Heart right ventricle (tissue), 16 donors: ENCODE measurements around the gene ACOXL. TPM values are rescaled to one million over a fixed set of nuclear protein-coding genes. Genes with fewer than 3 reads are reported as not detected.

Experiments
- ATAC-seq, 8 donors: fragments of 200-7000 bp; cut with Tn5 transposase; one replicate each; pipeline ENCODE4 v1.9.1; 2020; ENCODE audit warnings: mild to moderate bottlenecking in 8 of 8, moderate library complexity in 8 of 8, moderate number of reproducible peaks in 1 of 8
- DNase-seq, 2 donors: peaks; one replicate each; pipeline ENCODE4 v3.0.0-alpha.2; 2020
- H3K27ac ChIP-seq, 10 donors: fragments of 200-600 bp; sonication (generic) in 2 of 10; one replicate each; pipeline versions ENCODE4 v1.5.0 to v1.8.0; 2020 to 2022; ENCODE audit warnings: mild to moderate bottlenecking in 3 of 10
- H3K27me3 ChIP-seq, 7 donors: fragments of 200-600 bp; one replicate each; pipeline ENCODE4 v1.8.0; 2021 to 2022; ENCODE audit warnings: mild to moderate bottlenecking in 2 of 7
- H3K36me3 ChIP-seq, 9 donors: fragments of 200-600 bp; sonication (generic) in 1 of 9; one replicate each; pipeline versions ENCODE4 v1.5.0 to v1.8.0; 2020 to 2022; ENCODE audit warnings: mild to moderate bottlenecking in 2 of 9
- H3K4me1 ChIP-seq, 9 donors: fragments of 200-600 bp; sonication (generic) in 1 of 9; one replicate each; pipeline versions ENCODE4 v1.5.0 to v1.8.0; 2020 to 2022; ENCODE audit warnings: mild to moderate bottlenecking in 4 of 9
- H3K4me3 ChIP-seq, 10 donors: fragments of 200-600 bp; sonication (generic) in 2 of 10; one replicate each; pipeline versions ENCODE4 v1.5.0 to v1.8.0; 2020 to 2022; ENCODE audit warnings: mild to moderate bottlenecking in 7 of 10, moderate library complexity in 2 of 10
- H3K9me3 ChIP-seq, 11 donors: fragments of 200-600 bp in 10 of 11; sonication (generic) in 2 of 11; one replicate each; pipeline versions ENCODE4 v1.5.0 to v1.8.0; 2013 to 2022; ENCODE audit warnings: mild to moderate bottlenecking in 2 of 11, control low read depth in 1 of 11, moderate library complexity in 1 of 11
- CTCF ChIP-seq, 9 donors: fragments of 200-600 bp; sonication (generic) in 2 of 9; IDR thresholded peaks; one replicate each; pipeline versions ENCODE4 v1.5.0 to v1.8.0; 2021 to 2022; ENCODE audit warnings: antibody characterized with exemption in 9 of 9, mild to moderate bottlenecking in 5 of 9, moderate library complexity in 1 of 9
- WGBS, 2 donors: extraction: QIAGEN DNeasy Blood & Tissue Kit; methylation state at CpG; one replicate each; pipeline ENCODE4 v1.1.7; 2013; ENCODE audit warnings: inconsistent platforms in 1 of 2; 5-methylcytosine and 5-hydroxymethylcytosine counted together
- intact Hi-C, 10 donors: fragments of 100-400 bp; cut with DNase I; formaldehyde crosslinking; loops; one replicate each; pipeline versions ENCODE4 v1.11.1 to v1.14.2; 2022
- polyA plus RNA-seq, 2 donors: library from polyadenylated mRNA; stranded (reverse); fragments of 200-250 nt; gene quantifications; one replicate each; pipeline ENCODE4 v1.2.3, GENCODE V29; 2013
- total RNA-seq, 10 donors: library from RNA; stranded (reverse); fragmentation: NEBNext Ultra II Directional in 3 of 10; extraction: Animal tissue kit (Norgen Biotek cat#: 25700) in 3 of 10; gene quantifications; one replicate each; pipeline versions ENCODE4 v1.2.1 to v1.2.4, GENCODE V29; 2021 to 2023
- donor health status: Arrhythmogenic right ventricular cardiomyopathy.
- donor health status: ischemic (EF 13 %, LVEDD 7.1; RV severe dilation, severe dysfunction).
- donor health status: healthy with polysubstance abuse.
- donor health status: DM: no; HTN: yes; CAD: no.
- donor health status: DM: no; HTN: no; CAD: no.
- donor health status: ischemic (EF 25% LVEDD 6.9; RV normal size, moderate dysfunction).
- donor health status: ischemic (EF 25% LVEDD 5.7; RV mildly dilated, moderate dysfunction).
- donor health status: healthy.
- donor health status: DM: yes; HTN: yes; CAD: no.
- donor health status: Ischemic cardiomyopathy.
- donor health status: ischemic (EF 35%, LVEDD 5.7; RV mildly dilated, moderate dysfunction).
- donor health status: nonischemic (EF 11% LVEDD 7.7; RV severe dilation, severe dysfunction).
- donor health status: DM: yes; HTN: yes; CAD: no.
- donor health status: PGD.
- donor health status: ischemic (EF 29% LVEDD 5.4; RV normal size, mild dysfunction).
- donor health status: nonischemic (EF 23%, LVEDD 6.1; RV moderate dilation, normal function).

ACOXL gene
- total and polyA plus RNA-seq, 12 donors: not detected

GRCh38 chr2:110783196-110783873, 51.0 kb downstream of the ACOXL start:
- no peak for TF ChIP-seq CTCF (IDR thresholded peaks at IDR 0.05)
- Histone ChIP-seq H3K27me3 (peaks cover 0 to 7% (median 0%) of the 10 kb centered on the region in 7 donors), H3K27ac (no peak overlapping the region), H3K9me3 (peaks cover 0 to 6% (median 0%) of the 10 kb centered on the region in 11 donors), H3K4me3 (no peak overlapping the region), H3K36me3 (no peaks in the 10 kb centered on the region), H3K4me1 (no peaks in the 10 kb centered on the region)
- 76 to 78% methylated on average over 3 of the region's 3 CpGs for WGBS, 2 donors
- ATAC-seq (no peak), DNase-seq (no peak)
- intact Hi-C loops: no loop called here

GRCh38 chr2:110784047-110784631, 51.8 kb downstream of the ACOXL start:
- Histone ChIP-seq H3K4me1 (no peaks in the 10 kb centered on the region), H3K9me3 (peaks cover 0 to 6% (median 0%) of the 10 kb centered on the region in 11 donors), H3K4me3 (no peak overlapping the region), H3K27me3 (peaks cover 0 to 7% (median 0%) of the 10 kb centered on the region in 7 donors), H3K27ac (no peak overlapping the region), H3K36me3 (no peaks in the 10 kb centered on the region)
- no peak for DNase-seq
- TF ChIP-seq CTCF (IDR thresholded peaks at IDR 0.05): no peak
- no peak for ATAC-seq
- WGBS, 2 donors: 88 to 92% methylated on average over 10 of the region's 10 CpGs
- intact Hi-C loops: no loop called here

DNA sequence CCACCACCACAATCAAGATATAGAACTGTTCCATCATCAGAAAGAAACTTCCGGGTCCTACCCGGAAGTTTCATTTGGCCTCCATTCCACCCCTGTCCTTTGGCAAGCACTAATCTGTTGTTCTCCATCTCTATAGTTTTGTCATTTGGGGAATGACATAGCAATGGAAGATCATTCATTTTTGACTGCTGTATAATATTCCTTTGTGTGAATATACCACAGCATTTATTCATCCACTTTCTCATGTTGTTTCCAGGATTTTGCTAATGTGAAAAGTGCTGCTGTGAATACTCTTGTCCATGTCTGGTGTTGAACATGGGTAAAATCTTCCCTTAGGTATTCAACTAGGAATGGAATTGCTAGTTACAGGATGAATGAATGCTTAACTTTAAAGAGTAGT, 53.1 kb downstream of the ACOXL start:
- Histone ChIP-seq H3K27ac (no peak overlapping the region), H3K9me3 (peaks cover 0 to 6% (median 0%) of the 10 kb centered on the region in 11 donors), H3K4me3 (no peak overlapping the region), H3K36me3 (no peaks in the 10 kb centered on the region), H3K4me1 (no peaks in the 10 kb centered on the region), H3K27me3 (peaks cover 0 to 14% (median 0%) of the 10 kb centered on the region in 7 donors)
- no peak for TF ChIP-seq CTCF (IDR thresholded peaks at IDR 0.05)
- no peak for DNase-seq
- no peak for ATAC-seq
- 95 to 98% methylated on average over 2 of the region's 2 CpGs for WGBS, 2 donors
- intact Hi-C loops: no loop called here

DNA sequence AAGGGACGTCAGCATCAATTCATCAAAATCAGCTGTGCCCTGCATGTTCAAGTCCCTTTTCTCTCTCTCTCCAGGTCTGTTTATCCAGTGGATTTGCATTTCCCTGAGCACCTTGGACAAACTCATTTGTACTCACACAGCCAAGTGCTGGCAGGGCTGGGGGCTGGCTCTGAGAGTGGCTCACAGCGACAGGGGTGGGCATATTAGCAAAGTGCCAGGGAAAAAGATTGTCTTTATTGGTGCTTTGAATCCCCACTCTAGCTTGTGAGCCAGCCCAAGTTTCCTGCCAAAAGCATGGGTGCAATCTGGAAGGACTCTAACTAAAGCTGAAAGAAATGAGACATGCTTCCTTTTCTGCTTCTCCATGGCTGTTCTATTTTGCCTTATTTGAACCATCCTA, 56.6 kb downstream of the ACOXL start:
- H3K4me1 ChIP-seq: no peaks in the 10 kb centered on the region
- H3K9me3 ChIP-seq: peaks cover 0 to 6% (median 0%) of the 10 kb centered on the region in 11 donors
- intact Hi-C loops: no loop called here
- H3K4me3 ChIP-seq: no peak overlapping the region
- DNase-seq (no peak), ATAC-seq (no peak)
- H3K36me3 ChIP-seq: no peaks in the 10 kb centered on the region
- WGBS, 2 donors: 71 to 76% methylated on average over 2 of the region's 2 CpGs
- H3K27me3 ChIP-seq: peaks cover 0 to 20% (median 4%) of the 10 kb centered on the region in 7 donors
- no peak for TF ChIP-seq CTCF (IDR thresholded peaks at IDR 0.05)
- H3K27ac ChIP-seq: no peak overlapping the region
